ENCODE data around the gene ESPNL.

The ESPNL gene

GRCh38 chr2:238167344-238167715 is 67.2 kb downstream of the ESPNL start:
- H3K27me3 ChIP-seq (ENCODE audit: control insufficient read depth, insufficient read depth, low read length), result no peaks in the 10 kb centered on the region
- no peak for TF ChIP-seq CTCF (IDR thresholded peaks at IDR 0.05)
- no peak overlapping the region for H3K27ac ChIP-seq
- H3K4me1 ChIP-seq, result peaks cover 3% of the 10 kb centered on the region
- no peaks in the 10 kb centered on the region for H3K36me3 ChIP-seq (ENCODE audit: control insufficient read depth, insufficient read depth, low read length)
- no peak overlapping the region for H3K9ac ChIP-seq
- no peak overlapping the region for H3K4me3 ChIP-seq (ENCODE audit: low read depth, low read length)
- no peak overlapping the region for H2AFZ ChIP-seq
- no peaks in the 10 kb centered on the region for H3K9me3 ChIP-seq (ENCODE audit: control insufficient read depth, low read length)
- no peaks in the 10 kb centered on the region for H3K79me2 ChIP-seq
- no peak overlapping the region for H3K4me2 ChIP-seq (ENCODE audit: low read length)

- TF ChIP-seq CTCF (IDR thresholded peaks at IDR 0.05), result no peak
- Histone ChIP-seq H3K36me3 (ENCODE audit: control insufficient read depth, insufficient read depth, low read length) (no peaks in the 10 kb centered on the region), H3K79me2 (no peaks in the 10 kb centered on the region), H3K4me3 (ENCODE audit: low read depth, low read length) (no peak overlapping the region), H3K4me2 (ENCODE audit: low read length) (no peak overlapping the region), H3K9ac (no peak overlapping the region), H3K27ac (no peak overlapping the region), H3K27me3 (ENCODE audit: control insufficient read depth, insufficient read depth, low read length) (no peaks in the 10 kb centered on the region), H2AFZ (no peak overlapping the region), H3K4me1 (peaks cover 3% of the 10 kb centered on the region), H3K9me3 (ENCODE audit: control insufficient read depth, low read length) (no peaks in the 10 kb centered on the region)
These were observed 67.6 kb downstream of the ESPNL start for GRCh38 chr2:238167761-238168160.

GRCh38 chr2:238168196-238169047 is 68.3 kb downstream of the ESPNL start:
- no peak overlapping the region for H3K9ac ChIP-seq
- H2AFZ ChIP-seq, result no peak overlapping the region
- no peak overlapping the region for H3K27ac ChIP-seq
- H3K27me3 ChIP-seq (ENCODE audit: control insufficient read depth, insufficient read depth, low read length), result no peaks in the 10 kb centered on the region
- H3K9me3 ChIP-seq (ENCODE audit: control insufficient read depth, low read length), result no peaks in the 10 kb centered on the region
- no peaks in the 10 kb centered on the region for H3K36me3 ChIP-seq (ENCODE audit: control insufficient read depth, insufficient read depth, low read length)
- no peak overlapping the region for H3K4me2 ChIP-seq (ENCODE audit: low read length)
- no peaks in the 10 kb centered on the region for H3K79me2 ChIP-seq
- H3K4me3 ChIP-seq (ENCODE audit: low read depth, low read length), result no peak overlapping the region
- TF ChIP-seq CTCF (IDR thresholded peaks at IDR 0.05), result no peak
- H3K4me1 ChIP-seq, result peaks cover 3% of the 10 kb centered on the region

GRCh38 chr2:238169048-238169707 is 69.0 kb downstream of the ESPNL start:
- Histone ChIP-seq H3K4me1 (peaks cover 3% of the 10 kb centered on the region), H3K36me3 (ENCODE audit: control insufficient read depth, insufficient read depth, low read length) (no peaks in the 10 kb centered on the region), H3K4me3 (ENCODE audit: low read depth, low read length) (no peak overlapping the region), H3K79me2 (peaks cover 3% of the 10 kb centered on the region), H3K4me2 (ENCODE audit: low read length) (no peak overlapping the region), H3K9me3 (ENCODE audit: control insufficient read depth, low read length) (no peaks in the 10 kb centered on the region), H2AFZ (no peak overlapping the region), H3K27me3 (ENCODE audit: control insufficient read depth, insufficient read depth, low read length) (no peaks in the 10 kb centered on the region), H3K9ac (no peak overlapping the region), H3K27ac (no peak overlapping the region)
- no peak for TF ChIP-seq CTCF (IDR thresholded peaks at IDR 0.05)

All from parathyroid adenoma (tissue), 2 donors.